ENCODE measurements around the gene CCDC159. TPM values are rescaled to one million over a fixed set of nuclear protein-coding genes. Genes with fewer than 3 reads are reported as not detected.

The CCDC159 gene
- total RNA-seq, 1 experiment from 2014 or later, result 18.2 TPM

- peak; percentile 94 for DNase-seq (ENCODE audit: unreplicated experiment)
- ChIA-PET CTCF (no interaction called here), POLR2A (no interaction called here)
- H3K9me3 Mint-ChIP-seq (ENCODE audit: unreplicated experiment), result no peaks in the 10 kb centered on the region
- no TSS peak for BruUV-seq (replicated peaks)
- H3K27ac Mint-ChIP-seq (ENCODE audit: low read depth, unreplicated experiment), result peak within 1 kb of the TSS; percentile 52
- peaks cover 26% of the 10 kb centered on the region for H3K4me1 Mint-ChIP-seq (ENCODE audit: insufficient read depth, unreplicated experiment)
- no peak for TF ChIP-seq CTCF (IDR thresholded peaks at IDR 0.05; ENCODE audit: unreplicated experiment)
- intact Hi-C loops (cut with micrococcal nuclease), result no loop called here
- H3K36me3 Mint-ChIP-seq (ENCODE audit: insufficient read depth, unreplicated experiment), result peaks cover 7% of the 10 kb centered on the region
- H3K27me3 Mint-ChIP-seq (ENCODE audit: insufficient read depth, unreplicated experiment), result no peaks in the 10 kb centered on the region
- H3K4me3 Mint-ChIP-seq (ENCODE audit: unreplicated experiment), result peak within 1 kb of the TSS; percentile 83
These were observed 9.1 kb downstream of the CCDC159 start, which contains the start of gene PLPPR2 for GRCh38 chr19:11355160-11356073. PLPPR2 (plus strand) TSS chr19:11355432; CDS start chr19:11357674, 2,242 bp downstream.

- no TSS peak for BruUV-seq (replicated peaks)
- H3K27ac Mint-ChIP-seq (ENCODE audit: low read depth, unreplicated experiment), result peak overlapping the region; percentile 52
These were observed 9.7 kb downstream of the CCDC159 start for GRCh38 chr19:11356074-11356397.

DNA sequence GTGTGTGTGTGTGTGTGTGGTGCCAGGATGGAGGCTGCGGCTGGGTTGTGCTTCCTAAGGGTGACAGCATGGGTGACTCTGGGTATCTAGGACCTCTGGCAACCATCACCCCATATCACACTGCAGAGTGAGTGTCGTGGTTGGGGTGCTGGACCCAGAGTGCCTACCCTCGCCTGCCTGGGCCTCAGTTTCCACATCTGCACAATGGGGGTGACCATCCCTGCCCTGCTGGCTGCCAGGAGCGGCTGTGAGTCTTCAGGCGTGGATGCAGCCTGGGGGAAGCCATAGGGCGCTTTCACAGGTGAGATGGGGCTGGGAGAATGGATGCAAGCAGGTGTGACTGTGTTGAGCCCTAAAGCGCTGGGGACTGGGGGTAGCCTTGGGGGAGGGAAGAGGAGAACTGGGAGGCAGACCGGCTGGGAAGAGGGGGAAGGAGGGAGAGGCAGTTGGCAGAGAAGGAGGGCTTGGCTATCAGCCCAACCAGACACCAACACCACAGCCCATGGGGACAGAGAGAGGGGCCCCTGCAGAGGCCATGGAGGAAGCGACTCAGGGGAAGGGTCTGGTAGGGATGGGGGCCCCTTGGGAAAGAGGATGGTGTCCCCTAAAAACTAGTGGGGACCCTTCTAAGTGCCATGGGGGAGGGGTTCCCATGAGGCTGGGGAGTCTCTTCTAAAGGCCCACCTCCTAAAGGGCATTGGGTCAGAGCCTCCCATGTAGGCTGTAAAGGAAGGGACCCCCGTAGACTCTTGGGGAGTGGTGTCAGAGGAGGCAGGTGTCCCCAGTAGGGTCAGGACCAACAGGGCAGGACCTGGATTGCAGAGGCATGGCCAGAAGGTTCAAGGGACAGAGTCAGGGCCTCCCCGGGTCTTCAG, 10.6 kb downstream of the CCDC159 start:
- CTCF ChIA-PET, result no interaction called here
- peaks cover 16% of the 10 kb centered on the region for H3K36me3 Mint-ChIP-seq (ENCODE audit: insufficient read depth, unreplicated experiment)
- intact Hi-C loops (cut with micrococcal nuclease), result no loop called here
- no peak for TF ChIP-seq CTCF (IDR thresholded peaks at IDR 0.05; ENCODE audit: unreplicated experiment)
- POLR2A ChIA-PET, result no interaction called here
- peak overlapping the region; percentile 83 for H3K4me3 Mint-ChIP-seq (ENCODE audit: unreplicated experiment)
- peaks cover 26% of the 10 kb centered on the region for H3K4me1 Mint-ChIP-seq (ENCODE audit: insufficient read depth, unreplicated experiment)
- DNase-seq (ENCODE audit: unreplicated experiment), result no peak
- H3K27ac Mint-ChIP-seq (ENCODE audit: low read depth, unreplicated experiment), result peak overlapping the region; percentile 52
- no TSS peak for BruUV-seq (replicated peaks)
- H3K9me3 Mint-ChIP-seq (ENCODE audit: unreplicated experiment), result no peaks in the 10 kb centered on the region
- H3K27me3 Mint-ChIP-seq (ENCODE audit: insufficient read depth, unreplicated experiment), result no peaks in the 10 kb centered on the region

More at GRCh38 chr19:11356074-11356397, 9.7 kb downstream of the CCDC159 start:
- peak overlapping the region; percentile 83 for H3K4me3 Mint-ChIP-seq (ENCODE audit: unreplicated experiment)
- CTCF ChIA-PET, result no interaction called here
- intact Hi-C loops (cut with micrococcal nuclease), result no loop called here
- no peak for DNase-seq (ENCODE audit: unreplicated experiment)
- TF ChIP-seq CTCF (IDR thresholded peaks at IDR 0.05; ENCODE audit: unreplicated experiment), result no peak
- peaks cover 26% of the 10 kb centered on the region for H3K4me1 Mint-ChIP-seq (ENCODE audit: insufficient read depth, unreplicated experiment)
- POLR2A ChIA-PET, result no interaction called here
- no peaks in the 10 kb centered on the region for H3K27me3 Mint-ChIP-seq (ENCODE audit: insufficient read depth, unreplicated experiment)
- no peaks in the 10 kb centered on the region for H3K9me3 Mint-ChIP-seq (ENCODE audit: unreplicated experiment)
- H3K36me3 Mint-ChIP-seq (ENCODE audit: insufficient read depth, unreplicated experiment), result peaks cover 12% of the 10 kb centered on the region

DNA sequence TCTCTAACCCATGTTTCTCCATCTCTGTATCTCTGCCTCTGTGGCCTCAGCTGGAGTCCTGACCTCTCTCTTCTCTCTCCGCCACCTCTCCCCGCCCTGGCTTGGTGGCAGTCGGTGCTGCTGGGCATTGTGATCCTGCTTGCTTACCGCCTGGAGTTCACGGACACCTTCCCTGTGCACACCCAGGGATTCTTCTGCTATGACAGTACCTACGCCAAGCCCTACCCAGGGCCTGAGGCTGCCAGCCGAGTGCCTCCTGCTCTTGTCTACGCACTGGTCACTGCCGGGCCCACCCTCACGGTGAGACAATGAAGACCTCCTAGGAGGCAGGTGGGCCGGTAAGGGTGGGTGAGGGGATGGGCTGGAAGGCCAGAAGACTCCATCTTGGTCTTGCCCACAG, 13.1 kb downstream of the CCDC159 start:
- intact Hi-C loops (cut with micrococcal nuclease), result no loop called here
- BruUV-seq (replicated peaks), result no TSS peak
- POLR2A ChIA-PET, result interaction anchor here (1.6 kb wide), 1 partner anchor 15 kb away, joined by 7 read pairs; the partner anchor contains the start of gene SWSAP1
- peaks cover 26% of the 10 kb centered on the region for H3K4me1 Mint-ChIP-seq (ENCODE audit: insufficient read depth, unreplicated experiment)
- no peak overlapping the region for H3K27ac Mint-ChIP-seq (ENCODE audit: low read depth, unreplicated experiment)
- no peaks in the 10 kb centered on the region for H3K9me3 Mint-ChIP-seq (ENCODE audit: unreplicated experiment)
- no peak for DNase-seq (ENCODE audit: unreplicated experiment)
- CTCF ChIA-PET, result interaction anchor here (1.0 kb wide), 1 partner anchor 21 kb away, joined by 3 read pairs; no protein-coding TSS in a partner anchor
- no peak overlapping the region for H3K4me3 Mint-ChIP-seq (ENCODE audit: unreplicated experiment)
- H3K27me3 Mint-ChIP-seq (ENCODE audit: insufficient read depth, unreplicated experiment), result no peaks in the 10 kb centered on the region
- TF ChIP-seq CTCF (IDR thresholded peaks at IDR 0.05; ENCODE audit: unreplicated experiment), result no peak
- H3K36me3 Mint-ChIP-seq (ENCODE audit: insufficient read depth, unreplicated experiment), result peaks cover 35% of the 10 kb centered on the region

Measured in MCF 10A (cell line).